Activated T-cell treated with anti-CD3 and anti-CD28 coated beads for 1 hour (primary cell): ENCODE data around the gene NOX1.

Experiments
- DNase-seq: peaks from one replicate; pipeline ENCODE4 v3.0.0-alpha.2; 2020; ENCODE audit warnings: low read depth

Gene NOX1

GRCh38 chrX:100874325-100874724 lies at the start of gene NOX1:
TSS of gene NOX1 (minus strand) at chrX:100874359. CDS start at chrX:100874139, 220 bp downstream.
- DNase-seq, result no peak

GRCh38 chrX:100915562-100915961 lies 41.4 kb upstream of the NOX1 start:
- no peak for DNase-seq

GRCh38 chrX:100913111-100913510 lies 39.0 kb upstream of the NOX1 start:
- DNase-seq, result no peak

GRCh38 chrX:100911731-100912130 lies 37.6 kb upstream of the NOX1 start:
- DNase-seq, result no peak

GRCh38 chrX:100905620-100906019 lies 31.5 kb upstream of the NOX1 start:
- DNase-seq, result no peak

GRCh38 chrX:100904433-100904832 lies 30.3 kb upstream of the NOX1 start:
- no peak for DNase-seq

- DNase-seq, result no peak
These were observed 21.4 kb upstream of the NOX1 start for GRCh38 chrX:100895365-100896075.

- no peak for DNase-seq
These were observed 9.5 kb upstream of the NOX1 start for GRCh38 chrX:100883654-100884053.

- no peak for DNase-seq
These were observed 6.2 kb upstream of the NOX1 start for GRCh38 chrX:100880368-100880767.

- no peak for DNase-seq
These were observed 2.3 kb downstream of the NOX1 start for GRCh38 chrX:100871594-100872560.

- DNase-seq, result no peak
These were observed 3.6 kb downstream of the NOX1 start for GRCh38 chrX:100870527-100870926.

- DNase-seq, result no peak
These were observed 5.9 kb downstream of the NOX1 start for GRCh38 chrX:100868273-100868672.

- DNase-seq, result no peak
These were observed 9.3 kb downstream of the NOX1 start for GRCh38 chrX:100864657-100865391.

GRCh38 chrX:100863326-100863864 lies 10.8 kb downstream of the NOX1 start:
- DNase-seq, result no peak

GRCh38 chrX:100852810-100853209 lies 21.3 kb downstream of the NOX1 start:
- DNase-seq, result no peak

GRCh38 chrX:100850317-100850716 lies 23.8 kb downstream of the NOX1 start:
- no peak for DNase-seq

- DNase-seq, result no peak
These were observed 42.8 kb downstream of the NOX1 start for GRCh38 chrX:100831219-100831946.

GRCh38 chrX:100830547-100830946 lies 43.6 kb downstream of the NOX1 start:
- DNase-seq, result no peak

- DNase-seq, result no peak
These were observed 44.0 kb downstream of the NOX1 start for GRCh38 chrX:100830143-100830542.

GRCh38 chrX:100829730-100830129 lies 44.4 kb downstream of the NOX1 start:
- no peak for DNase-seq
